ENCODE measurements around the gene NME2.
"Not testable (repeated sequence)": the region's sequence is repeated elsewhere in the genome, so short reads cannot be mapped to it uniquely, and the experiment has no call there.

Gene NME2

DNA sequence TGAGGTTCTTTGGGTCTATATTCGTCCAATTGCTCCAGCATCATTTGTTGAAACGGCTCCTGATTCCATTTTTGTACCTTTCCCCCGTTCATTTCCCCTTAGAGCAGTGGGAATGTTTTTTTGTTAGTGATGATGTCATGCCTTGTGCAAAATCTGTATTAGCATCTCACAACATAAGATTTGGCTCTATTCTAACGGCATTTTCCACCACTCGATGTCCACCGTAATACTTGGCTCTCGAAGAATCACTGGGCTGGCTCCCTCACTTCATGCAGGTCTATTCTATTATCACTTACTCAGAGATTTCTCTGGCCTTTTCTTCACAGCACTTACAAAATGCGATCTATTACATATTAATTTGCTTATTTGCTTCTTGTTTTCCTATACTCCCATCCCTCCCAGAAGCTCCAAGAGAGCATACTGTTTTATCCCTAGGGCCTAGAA, 13.4 kb upstream of the NME2 start:
- DNase-seq (ENCODE audit: extremely low read depth in 1 of 2, low read depth in 1 of 2): no peak

DNA sequence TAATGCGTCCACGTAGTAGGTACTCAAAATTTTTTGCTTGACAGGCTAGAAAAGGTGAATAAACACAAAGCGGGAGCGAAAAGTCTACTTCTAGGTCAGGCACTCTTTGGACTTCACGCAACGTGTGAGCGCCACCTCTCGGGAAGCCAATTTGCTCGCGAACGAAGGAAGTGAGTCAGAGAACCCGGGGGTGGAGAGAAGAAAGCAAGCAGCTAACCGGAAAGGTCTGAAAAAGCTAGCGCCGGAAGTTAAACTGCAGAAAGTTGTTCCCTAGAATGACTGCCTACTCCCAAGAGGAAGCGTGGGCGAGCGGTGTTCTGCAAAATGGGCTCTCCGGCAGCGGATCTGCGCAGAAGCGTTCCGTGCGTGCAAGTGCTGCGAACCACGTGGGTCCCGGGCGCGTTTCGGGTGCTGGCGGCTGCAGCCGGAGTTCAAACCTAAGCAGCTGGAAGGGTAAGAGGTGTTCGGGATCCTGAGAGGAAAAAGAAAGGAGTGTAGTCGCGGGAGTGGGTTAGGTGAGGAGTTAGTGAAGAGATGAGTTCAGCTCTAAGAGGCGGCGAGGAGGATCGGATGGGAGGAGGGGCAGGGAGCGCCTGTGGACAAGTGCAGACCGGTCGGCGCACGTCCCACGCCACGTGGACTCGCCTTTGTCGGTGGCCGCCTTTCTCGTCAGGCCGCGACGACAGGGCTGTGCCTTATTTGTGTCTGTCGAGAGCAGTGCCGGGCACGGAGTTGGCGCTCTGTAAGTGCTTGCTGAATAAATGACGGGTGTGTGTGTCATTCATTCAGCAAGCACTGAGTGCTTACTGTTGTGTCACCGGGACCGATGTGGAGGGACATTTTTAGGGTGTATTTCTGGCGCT, 12.8 kb upstream of the NME2 start, which contains the start of gene NME1:
NME1 (plus strand) TSS at position 350 of the 863 bp plus-strand sequence. CDS start 2,096 bp downstream, outside the sequence.
- DNase-seq (ENCODE audit: extremely low read depth in 1 of 2, low read depth in 1 of 2): peak; percentile 88 to 93

DNA sequence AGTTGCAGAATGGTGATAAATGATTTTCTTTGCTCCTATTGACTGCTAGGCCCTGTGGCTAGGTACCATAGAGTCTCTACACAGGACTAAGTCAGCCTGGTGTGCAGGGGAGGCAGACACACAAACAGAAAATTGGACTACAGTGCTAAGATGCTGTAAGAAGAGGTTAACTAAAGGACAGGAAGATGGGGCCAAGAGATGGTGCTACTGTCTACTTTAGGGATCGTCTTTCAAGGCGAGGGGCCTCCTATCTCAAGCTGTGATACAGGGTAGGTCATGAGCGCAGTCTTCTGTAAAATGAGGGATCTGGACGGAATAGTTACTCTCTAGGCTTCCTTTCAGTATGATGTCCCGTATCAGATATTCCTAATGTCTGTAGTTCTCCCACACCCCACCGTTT, 12.0 kb upstream of the NME2 start:
- DNase-seq (ENCODE audit: extremely low read depth in 1 of 2, low read depth in 1 of 2): no peak

DNA sequence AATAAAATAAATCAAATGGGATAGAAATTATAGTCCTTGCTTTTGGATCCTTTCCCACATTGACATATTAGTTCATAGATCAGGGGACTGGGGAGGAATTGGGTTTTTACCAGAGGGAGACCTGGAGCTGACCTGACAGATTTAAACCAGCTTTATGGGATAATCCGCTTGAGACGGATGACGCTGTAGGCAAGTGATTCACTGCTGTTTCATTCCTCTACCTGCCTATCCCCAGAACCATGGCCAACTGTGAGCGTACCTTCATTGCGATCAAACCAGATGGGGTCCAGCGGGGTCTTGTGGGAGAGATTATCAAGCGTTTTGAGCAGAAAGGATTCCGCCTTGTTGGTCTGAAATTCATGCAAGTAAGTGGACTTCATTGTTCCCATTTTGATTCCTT, 10.8 kb upstream of the NME2 start:
- no peak for DNase-seq (ENCODE audit: extremely low read depth in 1 of 2, low read depth in 1 of 2)

DNA sequence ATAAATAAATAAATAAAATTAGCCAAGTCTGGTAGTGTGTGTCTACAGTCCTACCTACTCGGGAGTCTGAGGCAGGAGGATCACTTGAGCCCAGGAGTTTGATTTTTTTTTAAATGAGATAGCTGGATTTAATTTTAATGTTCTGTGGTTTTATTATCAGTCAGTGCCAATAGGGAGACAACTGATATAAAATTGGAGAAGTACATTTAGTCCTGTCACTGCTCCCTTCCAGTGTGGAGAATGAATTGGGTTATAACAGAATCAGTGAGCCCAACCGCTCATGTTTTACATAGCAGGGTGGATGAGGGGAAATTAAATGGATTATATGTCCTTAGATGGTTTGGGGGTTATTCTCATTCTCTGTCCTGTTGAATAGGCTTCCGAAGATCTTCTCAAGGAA, 6.6 kb upstream of the NME2 start:
- no peak for DNase-seq (ENCODE audit: extremely low read depth in 1 of 2, low read depth in 1 of 2)

DNA sequence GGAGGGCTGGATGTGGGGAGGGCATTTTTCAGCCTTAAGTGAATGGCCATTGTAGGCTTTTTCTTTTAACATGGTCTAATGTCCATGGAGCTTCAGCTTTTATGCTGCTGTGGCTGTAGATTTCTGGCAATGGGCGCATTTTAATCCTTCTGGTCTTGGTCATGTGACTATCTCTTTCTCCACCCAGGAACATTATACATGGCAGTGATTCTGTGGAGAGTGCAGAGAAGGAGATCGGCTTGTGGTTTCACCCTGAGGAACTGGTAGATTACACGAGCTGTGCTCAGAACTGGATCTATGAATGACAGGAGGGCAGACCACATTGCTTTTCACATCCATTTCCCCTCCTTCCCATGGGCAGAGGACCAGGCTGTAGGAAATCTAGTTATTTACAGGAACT, 4.7 kb upstream of the NME2 start:
- DNase-seq (ENCODE audit: extremely low read depth in 1 of 2, low read depth in 1 of 2): no peak

DNA sequence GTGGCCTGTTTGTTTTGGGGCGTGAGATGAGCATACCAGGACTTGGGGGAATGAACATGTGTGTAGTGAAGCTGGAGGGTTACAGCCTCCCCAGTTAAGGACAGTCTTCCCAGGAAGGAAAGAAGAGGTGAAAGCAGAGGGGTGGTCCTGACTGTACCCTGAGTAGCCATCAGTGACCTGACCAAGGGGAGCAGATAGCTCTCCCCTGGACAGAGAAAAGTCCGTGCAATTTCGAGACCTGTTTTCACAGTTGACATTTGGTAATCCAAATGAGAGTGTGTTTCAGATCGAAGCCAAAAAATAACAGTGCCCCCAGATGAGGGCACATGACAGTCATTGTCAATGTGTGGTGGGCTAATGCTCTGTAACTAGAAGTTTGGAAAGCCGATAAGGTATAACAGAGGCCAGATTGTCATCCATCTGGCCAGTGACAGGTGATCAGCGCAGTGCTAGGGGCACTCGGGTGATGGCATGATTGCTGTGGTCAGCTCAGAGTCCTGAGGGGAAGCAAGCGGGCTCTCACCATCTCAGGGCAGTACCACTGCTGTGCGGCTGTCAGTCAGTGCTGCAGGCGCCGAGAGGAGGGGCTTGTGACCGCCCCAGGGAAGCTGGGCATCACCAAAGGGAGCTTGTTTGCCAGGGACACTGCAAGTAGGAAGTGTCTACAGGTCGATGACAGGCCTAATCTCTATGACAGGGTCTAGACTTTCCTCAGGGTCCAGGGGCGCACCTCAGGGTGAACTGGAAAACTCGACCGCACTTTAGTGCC, 1.1 kb upstream of the NME2 start:
- DNase-seq (ENCODE audit: extremely low read depth in 1 of 2, low read depth in 1 of 2): no peak

DNA sequence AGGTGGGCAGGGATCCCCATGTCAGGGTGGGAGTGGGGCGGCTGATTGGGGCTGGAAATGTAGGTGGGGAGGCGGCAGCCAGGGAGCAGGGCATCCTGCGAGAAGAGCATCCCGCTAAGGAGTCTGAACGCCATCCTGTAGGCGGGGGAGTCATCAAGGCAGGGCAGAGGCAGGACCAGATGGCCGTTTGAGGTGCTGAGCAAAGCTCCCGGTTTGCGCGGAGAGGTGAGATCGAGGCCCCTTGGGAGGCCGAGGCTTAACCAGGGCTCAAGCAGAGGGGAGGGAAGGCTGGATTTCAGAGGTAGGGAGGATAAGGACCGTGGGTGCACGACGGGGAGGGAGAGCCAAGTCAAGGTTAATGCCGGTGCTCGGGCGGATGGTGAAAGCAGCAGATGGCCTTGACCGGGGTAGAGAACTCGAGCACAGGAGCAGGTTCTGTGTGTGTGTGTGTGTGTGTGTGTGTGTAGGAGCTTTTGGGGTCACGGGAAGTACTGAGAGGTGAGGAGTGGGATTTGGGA, 472 bp upstream of the NME2 start:
- no peak for DNase-seq (ENCODE audit: extremely low read depth in 1 of 2, low read depth in 1 of 2)

DNA sequence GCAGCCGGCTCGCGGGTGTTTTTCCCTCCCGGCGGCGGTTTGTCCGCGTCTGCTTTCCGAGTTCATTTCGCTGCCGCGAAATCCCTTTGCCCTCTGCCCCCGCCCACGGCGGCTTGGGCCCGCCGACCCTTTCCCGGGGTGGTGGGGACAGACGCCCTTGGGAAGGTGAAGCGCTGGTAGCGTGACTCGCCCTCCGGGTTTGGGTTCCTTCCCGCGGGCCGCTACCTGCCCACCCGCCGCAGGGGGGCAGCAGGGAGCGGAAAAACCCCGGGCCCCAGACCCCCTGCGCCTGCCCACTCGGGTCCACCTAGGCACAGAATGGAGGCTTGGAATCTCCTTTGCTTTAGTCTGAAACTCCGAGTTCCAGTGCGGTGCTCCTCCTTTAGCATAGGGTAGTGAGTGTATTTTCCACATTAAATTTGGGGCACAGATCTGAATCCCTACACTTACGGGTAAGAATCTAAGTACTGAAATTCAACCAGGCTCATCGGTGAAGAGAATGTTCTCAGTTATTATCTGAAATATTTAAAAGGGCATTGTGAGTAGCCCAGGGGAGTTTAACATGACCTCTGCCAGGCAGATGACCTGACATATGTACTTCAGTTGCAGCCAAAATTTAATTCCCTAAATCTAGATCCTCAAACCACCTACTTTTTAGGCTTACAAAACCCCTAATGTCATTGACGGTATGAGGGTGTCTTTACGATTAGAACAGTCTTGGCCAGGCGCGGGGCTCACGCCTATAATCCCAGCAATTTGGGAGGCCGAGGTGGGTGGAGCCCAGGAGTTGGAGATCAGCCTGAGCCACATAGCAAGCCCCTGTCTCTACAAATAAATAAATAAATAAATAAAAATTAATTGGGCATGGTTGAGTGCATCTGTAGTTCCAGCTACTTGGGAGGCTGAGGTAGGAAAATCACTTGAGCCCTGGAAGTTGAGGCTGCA, 1.0 kb downstream of the NME2 start:
- peak in 1 of 2 donors; percentile 58 for DNase-seq (ENCODE audit: extremely low read depth in 1 of 2, low read depth in 1 of 2)

DNA sequence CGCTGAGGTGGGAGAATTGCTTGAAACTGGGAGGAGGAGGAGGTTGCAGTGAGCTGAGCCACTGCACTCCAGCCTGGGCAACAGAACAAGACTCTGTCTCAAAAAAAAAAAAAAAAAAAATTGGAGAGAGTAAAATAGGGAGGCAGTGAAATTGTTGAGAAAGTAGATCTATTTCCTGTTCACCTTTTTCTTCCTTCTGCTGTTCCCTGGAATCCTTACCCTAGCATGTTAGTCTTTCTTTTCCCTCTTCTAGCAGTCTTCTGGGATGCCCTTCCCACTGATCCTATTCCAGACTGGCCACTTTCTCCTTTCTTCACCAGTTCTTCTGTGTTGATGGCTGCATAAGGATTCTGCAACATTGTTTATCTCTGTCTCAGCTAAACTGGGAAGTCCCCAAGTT, 3.1 kb downstream of the NME2 start:
- DNase-seq (ENCODE audit: extremely low read depth in 1 of 2, low read depth in 1 of 2): no peak

DNA sequence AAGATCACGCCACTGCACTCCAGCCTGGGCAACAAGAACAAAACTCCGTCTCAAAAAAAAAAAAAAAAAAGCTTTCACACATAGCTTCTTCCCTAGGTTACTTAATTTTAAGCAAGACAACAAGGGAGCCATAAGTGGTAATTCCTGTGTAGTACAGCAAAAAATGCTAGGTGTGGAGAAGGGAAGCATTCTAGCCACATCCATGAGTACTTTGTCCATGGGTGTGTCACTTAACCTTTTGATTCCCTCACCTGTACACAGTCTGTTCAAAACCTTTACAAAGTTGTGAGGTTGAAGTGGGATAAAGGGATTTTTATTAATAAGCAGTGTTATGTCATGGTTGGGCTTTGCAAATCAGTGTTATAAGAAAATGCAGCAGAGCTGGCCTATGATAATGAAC, 4.5 kb downstream of the NME2 start:
- DNase-seq (ENCODE audit: extremely low read depth in 1 of 2, low read depth in 1 of 2): no peak

DNA sequence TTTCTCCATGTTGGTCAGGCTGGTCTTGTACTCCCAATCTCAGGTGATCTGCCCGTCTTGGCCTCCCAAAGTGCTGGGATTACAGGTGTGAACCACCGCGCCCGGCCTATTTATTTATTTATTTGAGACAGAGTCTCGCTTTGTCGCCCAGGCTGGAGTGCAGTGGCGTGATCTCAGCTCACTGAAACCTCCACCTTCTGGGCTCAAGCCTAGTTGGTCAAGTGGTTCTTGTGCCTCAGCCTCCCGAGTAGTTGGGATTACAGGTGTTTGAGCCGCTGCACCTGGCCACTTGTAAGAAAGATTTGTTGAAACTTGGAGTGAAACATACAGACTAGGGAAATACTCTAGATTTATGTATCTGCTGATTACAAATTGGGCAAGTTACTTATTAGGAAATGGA, 5.8 kb downstream of the NME2 start:
- not testable (repeated sequence) for DNase-seq (ENCODE audit: extremely low read depth in 1 of 2, low read depth in 1 of 2)

DNA sequence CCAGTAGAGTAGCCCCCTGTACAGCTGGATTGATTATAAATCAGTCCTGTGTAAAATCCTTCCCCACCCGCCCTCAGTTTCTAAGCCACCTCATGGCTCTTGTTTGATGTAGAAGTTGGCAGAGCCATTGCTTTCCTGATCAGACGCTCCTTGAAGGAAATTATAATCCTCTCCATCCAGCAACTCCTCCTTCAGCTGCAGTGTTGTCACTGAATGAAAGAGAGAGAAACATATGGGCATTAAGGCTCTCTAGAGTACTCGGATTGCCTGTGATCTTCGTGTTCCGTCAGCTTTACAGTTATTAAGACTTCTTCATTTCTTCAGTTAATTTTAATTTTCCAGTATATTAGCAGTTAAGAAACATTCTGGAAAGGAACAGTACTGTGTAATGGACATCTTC, 14.3 kb downstream of the NME2 start:
- DNase-seq (ENCODE audit: extremely low read depth in 1 of 2, low read depth in 1 of 2): no peak

DNA sequence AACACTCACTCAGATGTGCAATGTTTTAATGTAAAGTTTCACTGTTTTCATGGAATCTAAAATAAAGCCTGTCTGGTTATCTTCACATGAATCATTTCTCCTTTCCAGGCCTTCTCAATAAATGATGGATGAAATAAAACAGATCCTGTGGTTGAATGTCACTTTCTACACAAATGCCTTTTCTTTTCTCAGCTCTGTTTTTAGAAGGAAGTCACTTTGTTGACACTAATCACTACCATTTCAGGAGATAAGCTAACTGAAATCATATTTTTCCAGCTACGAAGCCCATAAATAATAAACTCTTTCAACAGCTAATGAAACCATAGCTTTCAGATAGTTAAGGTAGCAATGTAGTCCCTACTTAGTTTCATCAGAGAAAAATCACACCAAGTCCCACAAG, 17.9 kb downstream of the NME2 start:
- no peak for DNase-seq (ENCODE audit: extremely low read depth in 1 of 2, low read depth in 1 of 2)

DNA sequence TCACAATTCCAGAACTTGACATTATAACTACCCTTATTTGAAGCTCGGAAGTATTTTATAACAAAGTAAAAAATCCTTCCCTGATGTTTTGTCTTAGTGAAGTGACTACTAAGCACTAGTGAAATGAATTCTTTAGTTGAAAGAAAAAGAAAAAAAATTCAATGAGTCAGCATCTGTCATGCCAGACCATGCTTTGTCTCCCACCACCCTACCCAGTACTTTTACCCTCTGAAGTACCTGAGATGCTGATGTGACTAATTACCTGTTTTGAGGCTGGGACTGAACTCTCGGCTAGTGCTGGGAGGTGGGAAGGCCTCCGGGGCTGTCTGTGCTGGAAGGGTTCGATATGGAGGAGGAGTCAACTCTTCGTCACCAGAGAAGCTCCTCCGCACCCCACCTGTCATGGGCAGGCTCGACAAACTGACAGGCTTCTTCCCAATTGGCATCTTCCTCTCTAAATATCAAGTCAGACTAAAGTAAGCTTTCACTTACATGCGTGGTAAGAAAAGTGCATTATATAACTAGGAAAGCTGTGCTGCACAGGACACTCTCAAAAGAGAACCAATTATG, 19.6 kb downstream of the NME2 start:
- DNase-seq (ENCODE audit: extremely low read depth in 1 of 2, low read depth in 1 of 2): no peak

DNA sequence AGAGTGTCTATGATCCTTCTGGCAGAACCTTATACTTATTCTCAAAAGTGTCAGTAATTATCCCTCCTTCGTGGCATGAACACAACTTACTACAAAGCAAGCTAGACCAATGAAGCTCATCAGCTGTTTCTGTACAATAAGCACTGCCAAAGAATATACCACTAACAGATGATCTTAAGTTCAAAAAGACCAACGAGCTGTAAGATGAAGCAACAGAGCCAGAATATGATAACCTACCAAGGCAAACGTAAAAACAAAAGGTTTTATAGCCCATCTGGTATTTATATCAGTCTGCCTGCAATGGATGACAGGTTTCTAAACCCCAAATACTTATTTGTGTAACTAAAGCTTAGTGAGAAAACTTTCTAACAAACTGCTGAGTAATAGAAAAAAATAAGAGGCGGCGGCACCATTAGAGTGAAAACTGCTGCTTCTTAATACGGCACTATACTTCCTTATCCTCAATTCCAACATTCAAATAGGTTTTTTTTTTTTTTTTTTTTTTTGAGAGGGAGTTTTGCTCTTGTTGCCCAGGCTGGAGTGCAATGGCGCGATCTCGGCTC, 22.1 kb downstream of the NME2 start:
- DNase-seq (ENCODE audit: extremely low read depth in 1 of 2, low read depth in 1 of 2): no peak

DNA sequence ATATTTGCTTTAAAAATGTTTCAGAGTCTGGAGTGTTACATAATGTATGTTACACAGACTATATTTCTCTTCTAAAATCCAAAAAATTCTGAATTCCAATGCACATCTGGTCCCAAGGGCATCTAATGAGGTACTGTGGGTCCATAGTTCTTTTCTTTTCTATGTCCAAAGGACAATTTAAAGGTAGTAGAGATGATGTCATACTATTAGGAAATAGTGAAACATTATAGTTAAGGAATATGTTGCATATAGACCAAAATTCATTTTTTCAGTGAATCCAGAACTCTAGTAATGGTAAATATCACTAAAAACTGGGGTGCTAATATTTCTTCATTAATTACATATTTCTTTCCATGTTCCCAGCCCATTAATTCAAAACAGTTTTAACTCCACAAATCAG, 23.0 kb downstream of the NME2 start:
- DNase-seq (ENCODE audit: extremely low read depth in 1 of 2, low read depth in 1 of 2): no peak

DNA sequence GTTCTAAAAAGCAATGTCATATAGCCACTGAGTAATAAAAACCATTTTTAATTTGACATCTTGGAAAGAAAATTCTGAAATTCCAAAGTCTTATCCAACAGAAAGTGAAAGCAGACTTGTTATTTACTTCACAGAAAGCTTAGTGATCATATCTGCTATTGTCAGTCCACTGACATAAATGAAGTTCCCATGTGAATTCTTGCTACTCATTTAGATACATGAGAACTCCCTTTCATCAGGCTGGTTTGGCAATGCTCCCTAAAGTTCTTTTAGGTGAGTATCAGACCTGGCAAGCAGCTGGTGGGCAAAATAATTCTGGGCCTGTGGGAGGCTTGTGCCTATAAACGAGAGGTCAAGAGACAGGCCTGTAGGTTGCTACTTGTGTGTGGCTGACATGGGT, 23.4 kb downstream of the NME2 start:
- DNase-seq (ENCODE audit: extremely low read depth in 1 of 2, low read depth in 1 of 2): no peak

DNA sequence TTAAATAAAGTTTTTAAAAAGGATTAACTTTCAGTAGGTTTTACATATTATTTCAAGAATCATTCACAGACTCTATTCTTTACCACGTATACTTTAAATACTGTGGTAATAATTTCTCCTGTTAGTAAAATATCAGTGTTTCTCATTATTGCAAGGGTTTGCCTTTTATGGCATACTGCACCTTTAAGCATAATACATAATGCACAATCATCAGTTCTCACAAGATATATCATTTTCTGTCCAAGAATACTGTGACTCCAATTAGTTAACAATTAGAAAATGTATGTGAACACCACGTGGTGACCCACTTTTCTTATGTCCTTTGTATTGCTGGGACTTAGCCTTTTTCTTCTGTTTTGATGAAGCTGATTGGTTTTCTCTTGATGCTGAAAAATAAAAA, 25.7 kb downstream of the NME2 start:
- no peak for DNase-seq (ENCODE audit: extremely low read depth in 1 of 2, low read depth in 1 of 2)

DNA sequence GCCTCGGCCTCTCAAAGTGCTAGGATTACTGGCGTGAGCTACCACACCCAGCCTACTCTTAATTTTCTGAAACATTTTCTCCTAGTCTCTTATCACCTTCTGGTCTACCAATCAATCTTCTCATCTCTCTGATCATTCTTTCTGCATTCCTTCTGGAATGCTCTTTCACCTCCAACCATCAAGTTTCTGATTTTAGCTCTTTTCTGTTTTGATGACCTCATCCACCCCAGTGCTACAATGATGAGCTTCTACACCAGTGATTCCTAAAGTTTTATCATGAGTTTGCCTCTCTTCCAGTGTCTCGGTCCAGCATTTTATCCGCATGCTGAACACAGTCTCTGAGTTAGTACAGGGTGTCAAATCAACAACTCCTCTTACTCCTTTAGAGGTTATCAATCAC, 31.5 kb downstream of the NME2 start:
- DNase-seq (ENCODE audit: extremely low read depth in 1 of 2, low read depth in 1 of 2): no peak

All from activated CD8-positive, alpha-beta memory T cell treated with anti-CD3 and anti-CD28 coated beads for 1 hour (primary cell).